ENCODE measurements around the gene MYO1G. TPM values are rescaled to one million over a fixed set of nuclear protein-coding genes. Genes with fewer than 3 reads are reported as not detected.
"Not testable (repeated sequence)": the region's sequence is repeated elsewhere in the genome, so short reads cannot be mapped to it uniquely, and the experiment has no call there.

The MYO1G gene
- 137 TPM for polyA plus RNA-seq (2012; ENCODE audit: missing spikeins)

GRCh38 chr7:44978511-44979366 lies at the start of gene MYO1G:
Gene MYO1G (minus strand): TSS chr7:44979015. CDS start chr7:44978961, 54 bp downstream.
- no peak for DNase-seq (ENCODE audit: insufficient read length)
- TF ChIP-seq POLR2AphosphoS5 (IDR thresholded peaks at IDR 0.05; ENCODE audit: low read depth, low read length) (peak; percentile 72), POLR2A (IDR thresholded peaks at IDR 0.05; ENCODE audit: low read depth, low read length) (peak; percentile 80), TAF1 (IDR thresholded peaks at IDR 0.05; ENCODE audit: borderline replicate concordance, low read depth, low read length) (peak; percentile 67)
- FAIRE-seq: peak; percentile 92

DNA sequence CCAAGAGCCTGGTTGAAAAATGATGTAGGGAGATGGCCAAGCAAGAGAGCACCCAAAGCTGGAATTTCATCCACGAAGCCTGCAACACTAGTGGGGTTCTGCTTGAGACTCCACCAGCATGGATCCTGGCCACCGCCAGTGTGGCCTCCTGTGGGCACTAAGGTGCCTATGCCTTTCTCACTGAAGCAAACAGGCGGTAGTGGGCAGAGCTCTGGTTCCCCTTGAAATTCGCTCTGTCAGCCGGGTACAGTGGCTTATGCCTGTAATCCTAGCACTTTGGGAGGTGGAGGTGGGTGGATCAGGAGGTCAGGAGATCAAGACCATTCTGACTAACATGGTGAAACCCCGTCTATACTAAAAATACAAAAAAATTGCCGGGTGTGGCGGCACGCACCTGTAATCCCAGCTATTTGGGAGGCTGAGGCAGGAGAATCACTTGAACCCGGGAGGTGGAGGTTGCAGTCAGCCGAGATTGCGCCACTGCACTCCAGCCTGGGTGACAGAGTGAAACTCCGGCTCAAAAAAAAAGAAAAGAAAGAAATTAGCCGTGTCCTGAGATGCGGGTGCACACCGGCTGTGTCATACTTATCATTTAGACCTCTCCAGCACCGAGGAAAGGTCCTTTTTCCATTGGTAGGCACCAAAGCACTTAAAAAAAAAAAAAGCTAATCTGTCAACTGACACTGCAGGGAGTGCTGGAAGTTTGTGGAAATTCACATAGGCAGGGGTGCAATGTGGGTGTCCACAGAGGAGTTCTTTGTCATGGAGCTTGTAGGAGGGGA lies 49.5 kb upstream of the MYO1G start:
- TF ChIP-seq TAF1 (IDR thresholded peaks at IDR 0.05; ENCODE audit: borderline replicate concordance, low read depth, low read length) (0 out of 2 replicates have a peak, but pooled peaks have one; percentile 2), POLR2AphosphoS5 (IDR thresholded peaks at IDR 0.05; ENCODE audit: low read depth, low read length) (no peak)
- no peak for DNase-seq (ENCODE audit: insufficient read length)

DNA sequence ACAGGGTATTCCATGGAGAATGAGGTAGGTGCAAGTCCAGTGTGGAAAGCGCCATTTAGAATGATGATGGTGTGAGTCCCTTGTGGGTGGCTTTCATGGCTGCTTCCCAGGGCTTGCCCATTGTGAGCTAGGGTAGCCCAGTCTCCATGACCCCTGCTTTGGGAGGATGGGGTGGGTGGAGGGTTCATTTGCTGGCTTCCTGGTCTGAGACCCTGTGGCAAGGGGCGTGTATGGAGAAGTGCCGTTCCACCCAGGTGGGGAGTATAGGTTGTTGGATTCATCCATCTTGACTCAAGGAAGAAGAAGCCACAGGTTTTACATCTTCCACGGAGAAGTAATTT lies 48.9 kb upstream of the MYO1G start:
- no peak for DNase-seq (ENCODE audit: insufficient read length)
- peak; percentile 48 for FAIRE-seq
- no peak for TF ChIP-seq POLR2AphosphoS5 (IDR thresholded peaks at IDR 0.05; ENCODE audit: low read depth, low read length)
- TF ChIP-seq POLR2A (IDR thresholded peaks at IDR 0.05; ENCODE audit: low read depth, low read length): peak; percentile 55; the same call in 1 of the 2 replicates
- TF ChIP-seq TAF1 (IDR thresholded peaks at IDR 0.05; ENCODE audit: borderline replicate concordance, low read depth, low read length): 0 out of 2 replicates have a peak, but pooled peaks have one; percentile 11

More for the DNA sequence above, 49.5 kb upstream of the MYO1G start:
- peak; percentile 80 for FAIRE-seq

DNA sequence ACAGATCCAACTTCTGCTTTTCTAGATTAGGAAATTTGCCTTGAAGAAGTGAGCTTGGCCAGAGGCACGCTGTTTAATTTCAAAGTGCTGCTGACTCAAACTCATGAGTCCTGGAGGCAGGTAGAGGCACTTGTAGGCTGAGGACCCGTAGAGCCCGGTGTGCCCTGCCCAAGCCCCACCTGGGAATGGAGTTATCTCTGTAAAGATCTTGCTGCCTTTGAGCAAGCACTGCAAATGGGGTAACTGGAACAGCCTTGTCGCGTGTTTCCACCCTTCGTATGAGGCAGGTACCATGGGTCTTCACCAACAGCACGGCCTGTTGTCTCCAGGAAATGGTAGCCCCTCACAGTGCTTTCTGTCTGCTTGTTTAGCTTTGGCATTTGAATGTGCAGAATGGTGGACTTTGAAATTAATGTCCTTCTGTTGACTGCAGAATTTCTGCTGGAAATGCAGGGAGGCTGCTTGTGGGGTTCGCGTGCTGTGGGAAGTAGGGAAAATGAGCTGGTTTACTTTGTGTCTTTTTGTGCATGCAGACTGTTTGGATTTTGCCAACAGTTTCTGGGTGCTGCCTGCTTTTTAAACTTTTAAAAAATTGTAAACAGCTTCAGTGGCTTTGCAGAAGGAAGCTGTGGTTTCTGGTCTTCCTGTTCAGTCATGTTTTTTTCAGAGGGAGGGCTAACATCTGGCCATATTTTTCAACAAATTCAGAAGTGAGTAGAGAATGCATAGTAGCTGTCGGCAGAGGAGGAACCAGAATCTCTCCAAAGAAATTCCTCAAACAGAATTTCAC lies 48.4 kb upstream of the MYO1G start:
- DNase-seq (ENCODE audit: insufficient read length) (no peak), FAIRE-seq (peak; percentile 62)
- TF ChIP-seq TAF1 (IDR thresholded peaks at IDR 0.05; ENCODE audit: borderline replicate concordance, low read depth, low read length): no peak
- TF ChIP-seq POLR2AphosphoS5 (IDR thresholded peaks at IDR 0.05; ENCODE audit: low read depth, low read length): no peak; the same call in 1 of the 2 replicates
- no peak; the same call in 1 of the 2 replicates for TF ChIP-seq POLR2A (IDR thresholded peaks at IDR 0.05; ENCODE audit: low read depth, low read length)

DNA sequence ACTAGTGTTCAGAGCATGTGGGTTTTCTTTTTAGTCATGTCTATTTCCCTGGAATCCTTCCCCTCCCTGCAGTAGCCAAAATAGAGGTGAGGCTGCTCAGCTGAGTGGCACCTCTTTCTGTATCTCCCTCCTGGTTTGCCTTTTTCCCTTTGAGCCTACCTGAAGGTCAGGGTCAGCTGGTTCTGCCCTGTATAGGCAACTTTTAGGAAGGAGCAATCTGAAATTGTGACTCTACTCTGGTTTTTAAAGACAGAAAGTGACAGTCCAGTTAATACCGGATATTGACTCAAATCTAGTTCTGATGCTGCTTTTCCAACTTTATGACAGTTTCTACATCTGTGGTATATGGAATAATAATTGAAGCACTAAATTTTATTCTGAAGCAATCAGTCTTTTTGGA lies 47.2 kb upstream of the MYO1G start:
- DNase-seq (ENCODE audit: insufficient read length): no peak
- FAIRE-seq: no peak
- TF ChIP-seq POLR2A (IDR thresholded peaks at IDR 0.05; ENCODE audit: low read depth, low read length): no peak
- no peak for TF ChIP-seq POLR2AphosphoS5 (IDR thresholded peaks at IDR 0.05; ENCODE audit: low read depth, low read length)
- TF ChIP-seq TAF1 (IDR thresholded peaks at IDR 0.05; ENCODE audit: borderline replicate concordance, low read depth, low read length): no peak

DNA sequence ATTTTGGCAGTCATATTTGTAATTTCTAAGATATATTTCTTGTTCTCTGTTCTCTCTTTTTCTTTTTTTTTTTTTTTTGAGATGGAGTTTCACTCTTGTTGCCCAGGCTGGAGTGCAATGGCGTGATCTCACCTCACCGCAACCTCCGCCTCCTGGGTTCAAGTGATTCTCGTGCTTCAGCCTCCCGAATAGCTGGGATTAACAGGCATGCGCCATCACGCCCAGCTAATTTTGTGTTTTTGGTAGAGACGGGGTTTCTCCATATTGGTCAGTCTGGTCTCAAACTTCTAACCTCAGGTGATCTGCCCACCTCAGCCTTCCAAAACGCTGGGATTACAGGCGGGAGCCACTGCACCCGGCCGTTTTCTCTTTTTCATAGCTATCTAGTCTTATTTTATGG lies 46.7 kb upstream of the MYO1G start:
- DNase-seq (ENCODE audit: insufficient read length); FAIRE-seq: not testable (repeated sequence)

DNA sequence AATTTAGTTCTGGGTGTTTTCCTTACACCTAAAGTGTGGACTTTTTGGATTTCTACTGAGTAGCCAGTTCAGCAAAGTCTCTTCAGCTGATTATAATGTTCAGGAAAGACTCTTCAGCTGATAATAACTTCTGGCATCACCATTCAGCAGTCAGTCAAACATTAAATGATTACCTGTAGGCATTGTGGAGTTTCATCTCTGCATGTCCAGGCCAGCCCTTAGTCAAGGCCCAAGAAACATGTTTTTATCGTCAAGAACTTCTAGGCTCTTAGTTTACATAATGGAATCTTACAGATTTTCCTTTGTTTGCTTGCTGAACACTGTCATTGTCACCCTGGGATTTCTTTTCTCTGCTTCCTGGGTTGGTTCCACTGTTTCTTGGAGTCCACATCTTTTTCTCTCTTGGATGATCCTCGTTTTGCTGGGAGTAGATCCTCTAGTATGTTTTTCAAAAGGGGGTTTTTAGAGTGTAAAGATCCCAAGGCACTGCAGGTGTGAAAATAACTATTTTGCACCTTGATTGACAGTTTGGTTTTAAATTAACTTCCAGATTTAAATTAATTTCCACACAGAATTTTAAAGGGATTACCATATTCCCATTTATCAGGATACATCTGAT lies 45.4 kb upstream of the MYO1G start:
- no peak for DNase-seq (ENCODE audit: insufficient read length)
- FAIRE-seq: no peak
- no peak for TF ChIP-seq POLR2AphosphoS5 (IDR thresholded peaks at IDR 0.05; ENCODE audit: low read depth, low read length)
- no peak for TF ChIP-seq TAF1 (IDR thresholded peaks at IDR 0.05; ENCODE audit: borderline replicate concordance, low read depth, low read length)
- no peak for TF ChIP-seq POLR2A (IDR thresholded peaks at IDR 0.05; ENCODE audit: low read depth, low read length)

DNA sequence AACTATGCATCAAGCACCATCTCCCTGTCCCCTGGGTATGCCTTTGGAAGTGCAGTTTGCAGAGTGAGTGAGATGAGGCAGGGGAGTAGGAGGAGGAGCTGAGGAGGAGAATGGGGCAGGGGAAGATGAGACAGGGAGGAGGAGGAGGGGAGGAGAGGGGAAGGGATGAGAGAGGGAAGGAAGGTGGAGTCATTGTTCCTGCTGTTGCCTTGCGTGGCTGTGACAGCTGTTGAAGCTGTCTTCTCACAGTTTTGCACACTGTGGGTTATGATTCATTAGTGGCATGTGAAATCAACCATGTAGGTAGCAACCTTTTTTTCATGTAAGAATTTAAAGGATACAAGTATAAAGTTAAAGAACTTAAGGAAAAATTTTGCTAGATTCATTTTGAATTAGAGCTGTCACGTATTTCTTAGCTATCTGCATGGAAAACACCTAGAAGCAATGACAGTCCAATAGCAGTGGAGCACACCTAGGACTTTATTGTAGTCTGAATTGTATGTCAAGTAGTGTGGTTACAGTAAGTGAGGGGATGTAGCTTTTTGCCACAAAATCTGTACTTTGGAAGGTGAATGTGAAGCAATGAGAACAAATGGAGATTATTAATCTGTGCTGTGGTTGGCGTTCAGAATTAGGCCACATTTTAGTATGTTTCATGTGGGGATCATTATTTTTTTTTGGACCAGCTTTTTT lies 42.9 kb upstream of the MYO1G start:
- DNase-seq (ENCODE audit: insufficient read length) (no peak), FAIRE-seq (peak; percentile 73)
- TF ChIP-seq TAF1 (IDR thresholded peaks at IDR 0.05; ENCODE audit: borderline replicate concordance, low read depth, low read length) (no peak), POLR2AphosphoS5 (IDR thresholded peaks at IDR 0.05; ENCODE audit: low read depth, low read length) (no peak), POLR2A (IDR thresholded peaks at IDR 0.05; ENCODE audit: low read depth, low read length) (no peak)

- DNase-seq (ENCODE audit: insufficient read length) (no peak), FAIRE-seq (no peak)
- TF ChIP-seq POLR2A (IDR thresholded peaks at IDR 0.05; ENCODE audit: low read depth, low read length) (no peak), POLR2AphosphoS5 (IDR thresholded peaks at IDR 0.05; ENCODE audit: low read depth, low read length) (no peak), TAF1 (IDR thresholded peaks at IDR 0.05; ENCODE audit: borderline replicate concordance, low read depth, low read length) (no peak)
Measured at GRCh38 chr7:45020915-45021314, 42.1 kb upstream of the MYO1G start.

DNA sequence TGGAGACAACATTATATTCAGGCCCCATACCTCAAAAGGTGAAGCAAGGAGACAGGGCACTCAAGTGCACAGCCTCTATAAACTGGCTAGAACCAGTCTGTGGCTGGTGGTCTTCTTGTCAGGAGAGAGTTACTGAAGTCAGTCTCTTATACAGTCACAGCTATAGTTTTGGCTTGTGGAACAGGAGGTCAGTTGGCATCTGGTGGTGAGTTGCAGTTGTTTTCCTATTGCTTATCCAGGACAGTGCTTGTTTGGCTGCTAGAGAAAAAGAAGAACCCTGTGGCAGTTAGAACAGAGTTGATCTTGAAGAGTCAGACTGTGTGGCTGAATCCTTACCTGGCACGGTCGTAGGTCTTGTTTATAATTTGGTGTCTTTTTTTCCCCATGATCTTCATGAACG lies 38.4 kb upstream of the MYO1G start:
- TF ChIP-seq POLR2A (IDR thresholded peaks at IDR 0.05; ENCODE audit: low read depth, low read length): no peak
- TF ChIP-seq POLR2AphosphoS5 (IDR thresholded peaks at IDR 0.05; ENCODE audit: low read depth, low read length): no peak
- TF ChIP-seq TAF1 (IDR thresholded peaks at IDR 0.05; ENCODE audit: borderline replicate concordance, low read depth, low read length): no peak
- FAIRE-seq: no peak
- DNase-seq (ENCODE audit: insufficient read length): no peak
